ENCODE results near the gene PERP. TPM values are rescaled to one million over a fixed set of nuclear protein-coding genes. Genes with fewer than 3 reads are reported as not detected.

The PERP gene
- total and polyA plus RNA-seq, 7 donors = 0.70 to 12.3 (median 1.3) TPM

GRCh38 chr6:138103871-138104270, 3.3 kb downstream of the PERP start:
- no peaks in the 10 kb centered on the region for H3K36me3 ChIP-seq (ENCODE audit: insufficient read depth in 1 of 2, low read depth in 1 of 2)
- intact Hi-C loops (cut with DNase I) = no loop called here
- H3K4me3 ChIP-seq = no peak overlapping the region
- ATAC-seq = no peak
- H3K27me3 ChIP-seq (ENCODE audit: insufficient read depth in 3 of 3, low read length in 2 of 3) = peaks cover 0 to 42% (median 0%) of the 10 kb centered on the region in 3 donors
- no peak for TF ChIP-seq CTCF (IDR thresholded peaks at IDR 0.05)
- H3K9me3 ChIP-seq = no peaks in the 10 kb centered on the region
- WGBS, 3 donors = 88 to 89% (median 88%) methylated on average over 5 of the region's 5 CpGs
- no peak overlapping the region for H3K27ac ChIP-seq
- DNase-seq = no peak
- peaks cover 7% of the 10 kb centered on the region for H3K4me1 ChIP-seq

GRCh38 chr6:138101946-138102731, 5.1 kb downstream of the PERP start:
- no peak for TF ChIP-seq CTCF (IDR thresholded peaks at IDR 0.05)
- H3K4me3 ChIP-seq = no peak overlapping the region
- no peak overlapping the region for H3K27ac ChIP-seq
- 36 to 39% (median 38%) methylated on average over 10 of the region's 10 CpGs for WGBS, 3 donors
- no peaks in the 10 kb centered on the region for H3K36me3 ChIP-seq (ENCODE audit: insufficient read depth in 1 of 2, low read depth in 1 of 2)
- ATAC-seq (peak in 1 of 4 donors; percentile 48), DNase-seq (no peak)
- H3K4me1 ChIP-seq = peaks cover 7% of the 10 kb centered on the region
- no peaks in the 10 kb centered on the region for H3K9me3 ChIP-seq
- peaks cover 0 to 27% (median 0%) of the 10 kb centered on the region in 3 donors for H3K27me3 ChIP-seq (ENCODE audit: insufficient read depth in 3 of 3, low read length in 2 of 3)
- intact Hi-C loops (cut with DNase I) = no loop called here

GRCh38 chr6:138099832-138100231, 7.4 kb downstream of the PERP start:
- 68 to 81% (median 78%) methylated on average over 5 of the region's 5 CpGs for WGBS, 3 donors
- ATAC-seq = no peak
- intact Hi-C loops (cut with DNase I) = no loop called here

GRCh38 chr6:138098306-138098705, 8.9 kb downstream of the PERP start:
- no peak for ATAC-seq
- H3K4me3 ChIP-seq = no peak overlapping the region
- TF ChIP-seq CTCF (IDR thresholded peaks at IDR 0.05) = no peak
- H3K27ac ChIP-seq = no peak overlapping the region
- intact Hi-C loops (cut with DNase I) = no loop called here
- no peaks in the 10 kb centered on the region for H3K27me3 ChIP-seq (ENCODE audit: insufficient read depth in 3 of 3, low read length in 2 of 3)
- WGBS, 3 donors = 73 to 80% (median 78%) methylated on average over 2 of the region's 2 CpGs
- H3K9me3 ChIP-seq = no peaks in the 10 kb centered on the region
- DNase-seq = no peak
- no peaks in the 10 kb centered on the region for H3K36me3 ChIP-seq (ENCODE audit: insufficient read depth in 1 of 2, low read depth in 1 of 2)
- peaks cover 7% of the 10 kb centered on the region for H3K4me1 ChIP-seq

More at GRCh38 chr6:138099832-138100231, 7.4 kb downstream of the PERP start:
- no peaks in the 10 kb centered on the region for H3K9me3 ChIP-seq
- no peak for DNase-seq
- H3K27ac ChIP-seq = no peak overlapping the region
- no peak for TF ChIP-seq CTCF (IDR thresholded peaks at IDR 0.05)
- peaks cover 0 to 4% (median 0%) of the 10 kb centered on the region in 3 donors for H3K27me3 ChIP-seq (ENCODE audit: insufficient read depth in 3 of 3, low read length in 2 of 3)
- H3K4me1 ChIP-seq = peaks cover 7% of the 10 kb centered on the region
- H3K36me3 ChIP-seq (ENCODE audit: insufficient read depth in 1 of 2, low read depth in 1 of 2) = no peaks in the 10 kb centered on the region
- no peak overlapping the region for H3K4me3 ChIP-seq
